ENCODE data around the gene PHF2.

- no peak for TF ChIP-seq EZH2 (IDR thresholded peaks at IDR 0.05; ENCODE audit: low read depth, unreplicated experiment)
- TF ChIP-seq CTCF (conservative IDR thresholded peaks at IDR 0.05; ENCODE audit: low read depth in 2 of 2): peak; percentile 32 to 53; a peak in 3 of 4 replicates
- TF ChIP-seq CREB1 (CRISPR knock-in tag; IDR thresholded peaks at IDR 0.05; ENCODE audit: low read depth): no peak
- TF ChIP-seq ETS1 (IDR thresholded peaks at IDR 0.05): no peak
- no peak for TF ChIP-seq POLR2AphosphoS5 (IDR thresholded peaks at IDR 0.05; ENCODE audit: low read depth)
- no peak for TF ChIP-seq REST (IDR thresholded peaks at IDR 0.05; ENCODE audit: unreplicated experiment)
- no peak for TF ChIP-seq JUNB (IDR thresholded peaks at IDR 0.05; ENCODE audit: unreplicated experiment)
- no peak for TF ChIP-seq EZH2phosphoT487 (IDR thresholded peaks at IDR 0.05; ENCODE audit: unreplicated experiment)
Measured at GRCh38 chr9:93620041-93620506, 43.7 kb downstream of the PHF2 start.
